ENCODE measurements around the gene MGST3. TPM values are rescaled to one million over a fixed set of nuclear protein-coding genes. Genes with fewer than 3 reads are reported as not detected.

The MGST3 gene
- polyA plus RNA-seq, 2 of the 4 experiments (the other 2 are of a cell fraction) = 216 to 217 TPM

- POLR2A ChIA-PET = no interaction called here
- FAIRE-seq = no peak
- TF ChIP-seq JUNB (IDR thresholded peaks at IDR 0.05) (no peak), MYC (IDR thresholded peaks at IDR 0.05; ENCODE audit: borderline replicate concordance, low read length) (no peak), USF2 (IDR thresholded peaks at IDR 0.05) (no peak), JUN (IDR thresholded peaks at IDR 0.05) (no peak), EP300 (IDR thresholded peaks at IDR 0.05) (no peak), CHD2 (IDR thresholded peaks at IDR 0.05; ENCODE audit: low read length, partially characterized antibody) (no peak), PBX3 (IDR thresholded peaks at IDR 0.05) (no peak), HES2 (IDR thresholded peaks at IDR 0.05) (no peak), CTCF (IDR thresholded peaks at IDR 0.05) (no peak), ZFP36 (IDR thresholded peaks at IDR 0.05; ENCODE audit: borderline replicate concordance, partially characterized antibody) (no peak), RCOR1 (IDR thresholded peaks at IDR 0.05; ENCODE audit: low read depth, low read length) (no peak), ESRRA (IDR thresholded peaks at IDR 0.05; ENCODE audit: borderline replicate concordance, low read length) (no peak), BHLHE40 (IDR thresholded peaks at IDR 0.05; ENCODE audit: low read depth, low read length) (no peak), MAX (IDR thresholded peaks at IDR 0.05) (no peak), EHF (CRISPR knock-in tag; IDR thresholded peaks at IDR 0.05) (no peak), RFX5 (IDR thresholded peaks at IDR 0.05) (no peak), HOXB5 (CRISPR knock-in tag; IDR thresholded peaks at IDR 0.05) (no peak), ZC3H11A (IDR thresholded peaks at IDR 0.05) (no peak), TP53 (CRISPR knock-in tag; IDR thresholded peaks at IDR 0.05) (no peak)
These were observed 3.3 kb downstream of the MGST3 start for GRCh38 chr1:165634154-165634921.

GRCh38 chr1:165635329-165635728 is 4.3 kb downstream of the MGST3 start:
- DNase-seq (ENCODE audit: low read depth in 1 of 2, low spot score in 1 of 2) = no peak
- H3K9me3 ChIP-seq = no peaks in the 10 kb centered on the region
- ChIA-PET POLR2A (no interaction called here), CTCF (no interaction called here)
- TF ChIP-seq CHD2 (IDR thresholded peaks at IDR 0.05; ENCODE audit: low read length, partially characterized antibody) (no peak), RFX5 (IDR thresholded peaks at IDR 0.05) (no peak), FOSL2 (IDR thresholded peaks at IDR 0.05) (no peak), FOSL2 (CRISPR knock-in tag; IDR thresholded peaks at IDR 0.05) (no peak), E2F6 (IDR thresholded peaks at IDR 0.05; ENCODE audit: borderline replicate concordance, low read depth) (no peak), ELK1 (IDR thresholded peaks at IDR 0.05; ENCODE audit: low read depth, low read length) (no peak), ZC3H11A (IDR thresholded peaks at IDR 0.05) (no peak)
- no peak for FAIRE-seq
- peak overlapping the region; percentile 93 for H3K4me2 ChIP-seq
- peak overlapping the region in 1 of 2 experiments; percentile 45; a peak in 2 of 6 replicates for H3K27ac ChIP-seq
- H3K4me3 ChIP-seq = no peak overlapping the region
- peaks cover 68% of the 10 kb centered on the region for H3K4me1 ChIP-seq
- 35% methylated on average over 2 of the region's 2 CpGs for WGBS (ENCODE audit: missing lambda C conversion rate)
- ATAC-seq = no peak

More at GRCh38 chr1:165634154-165634921, 3.3 kb downstream of the MGST3 start:
- peak overlapping the region in 1 of 2 experiments; percentile 45; a peak in 2 of 6 replicates for H3K27ac ChIP-seq
- 82% methylated on average over 6 of the region's 6 CpGs for WGBS (ENCODE audit: missing lambda C conversion rate)
- peaks cover 72% of the 10 kb centered on the region for H3K4me1 ChIP-seq
- H3K9me3 ChIP-seq = no peaks in the 10 kb centered on the region
- peak overlapping the region; percentile 93 for H3K4me2 ChIP-seq
- H3K4me3 ChIP-seq = no peak overlapping the region
- ATAC-seq (no peak), DNase-seq (ENCODE audit: low read depth in 1 of 2, low spot score in 1 of 2) (no peak)
- CTCF ChIA-PET = interaction anchor here (3.3 kb wide), 1 partner anchor 32 kb away, joined by 12 read pairs; no protein-coding TSS in a partner anchor

Data from A549 (cell line).